Lower leg skin (tissue), 3 donors: ENCODE measurements around the gene EFTUD2.

Experiments
- POLR2A ChIP-seq, 2 donors: fragments of 450-650 bp; IDR thresholded peaks; one replicate each; pipeline ENCODE4 v1.6.1; 2016 to 2017; ENCODE audit warnings: antibody characterized with exemption in 2 of 2, mild to moderate bottlenecking in 1 of 2, moderate library complexity in 1 of 2
- TF ChIP-seq, protein P1 (sequence below), 3 donors: fragments of 450-650 bp; IDR thresholded peaks; one replicate each; pipeline ENCODE4 v1.5.1; 2016; ENCODE audit warnings: antibody characterized with exemption in 3 of 3, mild to moderate bottlenecking in 3 of 3, moderate library complexity in 2 of 3

DNA sequence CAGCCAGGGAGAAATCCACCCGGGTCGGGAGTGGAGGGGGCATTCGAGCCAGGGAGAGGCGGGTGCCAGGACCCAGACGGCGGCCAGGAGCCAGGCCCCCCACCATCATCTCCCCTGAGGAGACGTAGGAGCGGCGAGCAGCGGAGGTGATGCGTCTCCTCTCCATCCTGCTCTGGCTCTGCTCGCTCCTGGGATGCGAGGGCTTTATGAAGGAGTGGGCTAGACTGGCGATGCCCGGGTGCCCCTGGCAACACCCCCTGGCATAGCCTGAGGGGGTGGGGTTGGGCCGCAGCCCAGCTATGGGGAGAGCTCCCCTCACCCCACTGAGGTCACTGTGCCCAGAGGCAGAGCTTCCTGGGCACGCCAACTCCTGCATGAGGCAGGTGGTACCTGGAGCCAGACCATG lies 16.1 kb upstream of the EFTUD2 start, which contains the start of gene GFAP:
- TF ChIP-seq, protein P1, sequence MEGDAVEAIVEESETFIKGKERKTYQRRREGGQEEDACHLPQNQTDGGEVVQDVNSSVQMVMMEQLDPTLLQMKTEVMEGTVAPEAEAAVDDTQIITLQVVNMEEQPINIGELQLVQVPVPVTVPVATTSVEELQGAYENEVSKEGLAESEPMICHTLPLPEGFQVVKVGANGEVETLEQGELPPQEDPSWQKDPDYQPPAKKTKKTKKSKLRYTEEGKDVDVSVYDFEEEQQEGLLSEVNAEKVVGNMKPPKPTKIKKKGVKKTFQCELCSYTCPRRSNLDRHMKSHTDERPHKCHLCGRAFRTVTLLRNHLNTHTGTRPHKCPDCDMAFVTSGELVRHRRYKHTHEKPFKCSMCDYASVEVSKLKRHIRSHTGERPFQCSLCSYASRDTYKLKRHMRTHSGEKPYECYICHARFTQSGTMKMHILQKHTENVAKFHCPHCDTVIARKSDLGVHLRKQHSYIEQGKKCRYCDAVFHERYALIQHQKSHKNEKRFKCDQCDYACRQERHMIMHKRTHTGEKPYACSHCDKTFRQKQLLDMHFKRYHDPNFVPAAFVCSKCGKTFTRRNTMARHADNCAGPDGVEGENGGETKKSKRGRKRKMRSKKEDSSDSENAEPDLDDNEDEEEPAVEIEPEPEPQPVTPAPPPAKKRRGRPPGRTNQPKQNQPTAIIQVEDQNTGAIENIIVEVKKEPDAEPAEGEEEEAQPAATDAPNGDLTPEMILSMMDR (IDR thresholded peaks at IDR 0.05), result no peak
- no peak for TF ChIP-seq POLR2A (IDR thresholded peaks at IDR 0.05)
